NCI-H1417 treated with DMSO at 0.1 percent for 48 hours (cell line): ENCODE measurements around the gene OBSCN.

Source experiments
- DNase-seq: peaks from one replicate; lab custom pipeline; 2025; lab: John Stamatoyannopoulos, UW

Gene OBSCN

DNA sequence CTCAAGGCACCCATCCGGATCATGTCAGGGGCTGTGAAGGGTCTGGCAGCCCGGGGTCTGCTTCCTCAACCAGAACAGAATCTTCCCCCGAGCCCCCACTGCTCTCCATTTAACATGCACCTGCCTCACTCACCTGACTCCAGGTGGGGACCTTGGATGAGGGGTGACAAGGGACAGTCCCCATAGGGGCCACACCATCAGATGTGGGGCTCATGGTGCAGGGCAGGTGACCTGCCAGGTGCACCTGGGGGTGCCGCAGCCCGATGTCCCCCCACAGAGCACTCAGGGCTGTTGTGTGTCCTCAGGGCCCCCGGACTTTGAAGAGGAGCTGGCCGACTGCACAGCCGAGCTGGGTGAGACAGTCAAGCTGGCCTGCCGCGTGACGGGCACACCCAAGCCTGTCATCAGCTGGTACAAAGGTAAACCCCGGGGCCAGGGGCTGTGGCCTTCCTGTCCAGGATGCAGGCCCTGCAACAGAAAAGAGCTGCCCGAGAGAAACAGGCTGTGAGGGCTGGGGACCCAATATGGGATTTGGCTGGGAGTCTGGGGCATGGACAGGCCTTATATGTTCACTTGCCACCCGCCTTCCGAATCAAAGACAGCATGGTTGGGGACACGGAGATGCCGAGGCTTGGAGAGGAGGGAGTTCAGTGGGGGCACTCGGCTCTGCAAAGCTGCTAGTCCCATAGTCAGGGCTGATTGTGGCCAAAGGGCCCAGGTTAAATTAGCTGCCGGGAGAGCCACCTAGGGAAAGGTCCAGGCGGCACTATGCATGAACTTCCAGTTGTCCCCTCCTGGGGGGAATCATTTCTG lies 134.2 kb downstream of the OBSCN start:
- DNase-seq, result no peak

DNA sequence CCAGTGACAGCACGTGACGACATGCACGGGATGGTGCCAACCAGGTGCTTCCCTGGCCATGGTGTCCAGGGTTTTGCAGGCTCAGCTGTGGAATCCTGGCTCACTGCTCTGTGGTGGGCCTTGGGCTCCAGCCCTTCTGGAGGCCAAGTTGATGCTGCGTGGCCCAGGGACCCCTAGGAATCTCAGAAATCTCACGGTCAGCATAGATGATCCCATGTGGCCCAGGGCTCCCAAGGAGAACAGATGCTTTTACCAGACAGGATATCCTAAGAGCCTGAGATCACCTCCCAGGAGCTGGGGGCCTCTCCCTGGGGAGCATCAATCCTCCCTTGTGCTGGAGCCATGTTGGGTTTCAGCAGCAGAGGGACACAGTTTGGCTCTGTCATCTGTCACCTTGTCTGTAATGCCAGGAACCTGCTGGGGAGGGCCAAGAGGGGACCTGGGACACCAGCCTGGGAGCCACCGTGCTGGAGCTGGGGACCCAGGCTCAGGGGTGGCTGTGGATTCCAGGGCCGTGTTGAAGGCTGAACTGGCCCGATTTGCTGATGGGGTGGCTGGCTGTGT lies 134.9 kb downstream of the OBSCN start:
- no peak for DNase-seq

DNA sequence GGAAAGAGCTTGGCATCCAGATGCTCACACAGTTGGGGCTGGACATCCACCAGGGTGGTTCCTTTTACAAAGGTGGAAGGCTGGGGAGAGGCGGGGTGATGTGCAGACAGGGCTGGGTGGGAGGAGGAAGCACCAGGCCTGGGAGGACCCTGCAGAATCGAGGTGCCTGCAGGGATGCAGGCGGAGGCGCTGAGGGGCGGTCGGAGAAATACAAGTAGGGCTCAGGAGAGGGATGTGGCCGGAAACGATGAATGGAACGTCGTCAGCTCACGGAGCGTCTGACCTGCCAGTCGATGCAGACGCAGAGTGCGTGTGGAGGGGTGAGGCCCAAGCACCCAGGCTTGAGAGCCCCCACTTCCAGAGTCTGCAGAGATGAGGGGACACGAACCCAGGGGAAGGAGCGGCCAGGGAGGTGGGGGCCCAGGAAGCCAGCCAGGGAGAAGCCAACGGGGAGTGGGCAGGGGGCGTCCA lies 135.4 kb downstream of the OBSCN start:
- DNase-seq, result no peak

DNA sequence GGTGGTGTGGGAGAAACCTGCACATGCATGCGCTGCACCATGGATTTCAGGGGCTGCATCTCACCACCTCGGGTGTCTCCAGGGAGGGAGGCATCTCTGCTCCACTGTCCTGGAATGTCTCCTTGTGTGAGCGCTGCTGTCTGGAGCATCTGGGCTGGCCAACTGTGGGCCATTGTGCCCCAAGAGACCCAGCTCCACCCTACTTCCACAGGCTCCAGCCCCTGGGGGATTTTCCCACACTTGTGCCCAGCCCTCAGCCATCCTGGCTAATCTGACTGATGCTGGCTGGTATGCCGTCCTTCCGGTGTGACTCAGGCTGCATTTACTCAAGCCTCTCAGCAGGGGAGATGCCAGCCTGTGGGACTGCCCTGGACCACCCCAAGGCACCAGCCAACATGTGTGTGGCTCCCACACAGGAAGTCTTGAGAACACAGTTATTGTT lies 136.8 kb downstream of the OBSCN start:
- no peak for DNase-seq

DNA sequence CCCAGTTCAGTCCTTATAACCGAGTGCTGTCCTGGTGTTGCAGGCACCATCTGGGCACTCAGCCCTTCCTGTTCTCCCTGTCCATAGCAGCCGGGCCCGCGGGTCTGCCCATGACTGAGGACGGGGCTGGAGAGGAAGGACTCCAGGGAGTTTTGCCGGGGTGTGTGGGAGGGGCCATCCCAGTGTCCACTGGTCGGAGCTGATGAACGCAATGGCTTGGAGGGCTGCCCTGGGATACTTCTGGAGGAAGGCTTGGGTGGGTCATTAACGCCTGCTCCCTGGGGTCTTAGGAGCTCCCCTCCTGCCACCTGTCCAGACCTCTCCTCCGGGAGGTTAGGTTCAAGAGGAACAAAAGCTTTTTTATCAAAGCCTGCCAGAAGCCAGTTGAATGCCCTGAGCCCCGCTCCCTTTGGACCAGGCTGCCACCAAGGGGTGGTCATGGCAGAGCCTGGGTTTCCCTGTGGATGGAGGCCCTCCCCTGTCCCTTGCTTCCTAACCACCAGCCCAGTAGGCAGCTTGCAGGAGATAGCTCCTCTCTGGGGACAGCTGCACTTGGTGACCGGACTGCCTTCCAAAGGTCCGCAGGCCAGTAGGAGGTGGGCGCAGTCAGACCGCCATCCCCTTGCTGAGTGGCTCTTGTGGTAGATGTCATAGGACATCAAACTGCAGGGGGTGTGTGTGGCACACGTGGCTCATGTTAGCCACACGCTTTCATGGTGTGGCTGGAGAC lies 137.5 kb downstream of the OBSCN start:
- DNase-seq, result no peak

DNA sequence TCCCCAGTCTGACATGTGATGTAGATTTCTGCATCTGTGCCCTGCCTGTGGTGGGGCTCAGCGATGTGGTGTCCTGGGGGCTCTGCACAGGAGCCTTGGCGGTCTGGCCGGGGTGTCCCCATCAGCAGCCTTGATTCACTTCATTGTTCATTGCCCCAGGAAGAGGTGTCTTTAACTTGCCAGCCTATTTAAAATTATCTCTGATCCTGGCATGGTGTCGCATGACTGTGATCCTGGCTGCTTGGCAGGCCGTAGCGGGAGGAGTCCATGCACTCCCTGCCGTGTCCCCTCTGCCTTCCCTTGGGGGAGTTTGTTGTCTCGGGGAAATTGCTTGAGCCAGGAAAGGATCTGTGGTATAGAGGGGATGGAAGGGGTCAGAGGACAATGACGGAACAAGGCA lies 138.9 kb downstream of the OBSCN start:
- DNase-seq, result no peak

DNA sequence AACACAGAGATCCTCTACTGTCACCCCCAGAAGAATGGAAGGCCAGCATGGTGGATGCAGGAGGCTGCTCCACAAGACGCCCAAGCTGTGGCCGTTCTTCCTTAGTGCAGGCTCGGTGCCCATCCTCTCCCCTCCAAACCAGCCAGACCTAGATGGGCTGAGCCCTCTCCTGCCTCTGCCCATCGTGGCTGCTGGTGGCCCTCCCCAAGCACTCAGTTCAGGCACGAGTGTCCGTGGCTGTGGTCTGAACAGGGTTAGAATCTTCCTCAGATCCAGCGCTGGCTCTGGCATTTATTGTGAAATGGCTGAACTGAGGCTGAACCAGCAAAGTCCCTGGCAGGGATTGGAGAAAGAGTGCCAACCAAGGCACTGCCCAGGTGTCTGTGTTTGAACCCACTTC lies 139.3 kb downstream of the OBSCN start:
- DNase-seq, result no peak

DNA sequence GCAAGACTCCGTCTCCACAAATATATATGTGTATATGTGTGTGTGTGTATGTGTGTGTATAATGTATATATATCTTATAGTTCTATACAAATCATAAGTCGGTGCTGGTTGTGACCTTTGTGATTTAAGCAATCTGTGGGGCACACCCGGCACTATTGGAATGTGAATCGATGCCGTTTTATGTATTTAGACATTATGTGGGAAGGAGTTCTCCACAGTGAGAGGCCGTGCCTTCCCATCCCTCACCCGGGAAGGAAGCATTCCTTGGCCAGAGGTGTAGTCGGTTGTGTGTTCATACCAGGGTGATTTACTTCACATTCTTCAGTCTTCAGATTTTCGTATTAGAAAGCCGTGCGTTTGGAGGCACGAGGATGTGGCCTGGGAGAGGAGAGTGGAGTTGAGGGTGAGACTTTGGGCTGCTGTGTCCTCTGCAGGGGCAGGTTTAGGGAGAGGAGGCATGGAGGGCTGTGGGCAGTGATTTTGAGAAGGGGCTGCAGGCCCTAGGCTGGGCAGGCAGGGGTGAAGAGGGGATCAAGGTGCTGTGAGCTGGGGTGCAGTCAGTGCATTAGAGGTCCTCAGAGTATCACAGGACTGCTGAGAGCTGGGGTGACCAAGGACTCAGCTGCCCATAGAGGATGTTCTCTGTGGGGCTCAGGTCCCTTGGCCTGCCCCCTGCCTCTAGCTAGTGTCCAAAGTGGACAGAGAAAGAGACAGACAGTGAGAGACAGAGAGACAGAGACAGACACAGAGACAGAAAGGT lies 141.0 kb downstream of the OBSCN start:
- no peak for DNase-seq

DNA sequence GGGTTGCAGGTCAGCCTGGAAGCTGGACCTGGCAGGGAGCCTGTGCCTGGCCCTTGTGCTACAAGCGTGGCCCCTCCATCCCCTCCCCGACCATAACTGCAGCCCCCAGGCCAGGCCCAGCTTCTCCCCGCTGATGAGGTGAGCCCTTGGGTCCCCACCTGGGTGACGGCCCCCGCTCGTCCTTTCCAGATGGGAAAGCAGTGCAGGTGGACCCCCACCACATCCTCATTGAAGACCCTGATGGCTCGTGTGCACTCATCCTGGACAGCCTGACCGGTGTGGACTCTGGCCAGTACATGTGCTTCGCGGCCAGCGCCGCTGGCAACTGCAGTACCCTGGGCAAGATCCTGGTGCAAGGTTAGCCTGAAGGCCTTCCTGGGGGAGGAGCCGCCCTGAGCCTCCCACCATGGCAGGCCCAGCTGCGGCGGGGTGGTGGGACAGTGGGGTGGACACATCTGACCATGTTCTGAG lies 141.9 kb downstream of the OBSCN start:
- no peak for DNase-seq

DNA sequence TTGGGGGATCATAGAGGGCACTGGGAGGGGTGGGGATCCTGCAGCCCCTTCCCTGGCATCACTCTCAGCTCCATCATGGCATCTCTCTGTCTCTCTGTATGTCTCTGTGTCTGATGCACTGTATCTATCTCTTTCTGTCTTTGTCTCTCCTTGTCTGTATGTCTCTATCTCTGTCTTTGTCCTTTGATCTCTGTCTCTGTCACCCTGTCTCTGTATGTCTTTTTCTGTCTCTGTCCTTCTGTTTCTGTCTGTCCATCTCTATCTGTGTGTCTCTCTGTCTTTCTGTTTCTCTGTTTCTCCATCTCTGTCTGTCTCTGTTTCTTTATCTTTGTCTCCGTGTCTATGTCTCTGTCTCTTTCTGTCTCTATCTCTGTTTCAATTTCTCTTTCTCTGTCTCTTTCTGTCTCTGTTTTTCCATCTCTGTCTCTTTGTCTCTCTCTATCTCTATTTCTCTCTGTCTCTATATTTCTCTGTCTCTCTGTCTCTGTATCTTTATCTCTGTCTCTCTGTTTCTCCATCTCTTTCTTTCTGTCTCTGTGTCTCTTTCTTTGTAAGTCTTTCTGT lies 142.4 kb downstream of the OBSCN start:
- no peak for DNase-seq

DNA sequence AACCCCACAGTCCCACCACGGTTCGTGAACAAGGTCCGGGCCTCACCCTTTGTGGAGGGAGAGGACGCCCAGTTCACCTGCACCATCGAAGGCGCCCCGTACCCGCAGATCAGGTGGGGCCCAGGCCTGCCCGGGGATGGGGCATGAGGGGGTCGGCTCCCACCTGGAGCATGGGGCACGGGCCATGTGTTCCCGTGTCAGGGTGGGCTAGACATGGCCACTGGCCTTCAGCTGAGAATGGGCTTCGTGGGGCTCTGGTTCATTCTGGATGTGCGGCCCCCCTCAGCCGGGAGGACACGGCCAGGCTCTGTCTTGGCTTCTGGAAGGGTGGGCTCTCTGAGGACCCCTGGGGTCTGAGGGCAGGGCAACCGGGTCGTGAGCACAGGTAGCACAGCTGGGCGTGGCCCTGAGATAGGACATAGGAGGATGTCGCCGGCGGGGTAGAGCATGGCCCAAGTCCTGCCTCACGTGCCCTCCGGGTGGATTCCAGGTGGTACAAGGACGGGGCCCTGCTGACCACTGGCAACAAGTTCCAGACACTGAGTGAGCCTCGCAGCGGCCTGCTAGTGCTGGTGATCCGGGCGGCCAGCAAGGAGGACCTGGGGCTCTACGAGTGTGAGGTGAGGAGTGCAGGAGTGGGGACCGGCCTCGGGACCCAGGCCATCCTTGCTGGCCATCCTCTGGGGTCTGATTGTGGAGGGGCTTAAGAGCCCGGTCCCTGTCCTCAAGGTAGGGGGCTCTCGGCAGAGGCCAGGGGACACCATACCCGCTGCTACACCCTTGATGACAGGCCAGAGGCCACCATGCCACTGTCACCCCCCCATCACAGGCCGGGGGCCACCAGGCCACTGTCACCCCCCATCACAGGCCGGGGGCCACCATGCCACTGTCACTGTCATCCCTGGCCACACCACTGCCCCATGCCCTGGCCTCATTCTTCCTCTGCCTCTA lies 143.3 kb downstream of the OBSCN start:
- no peak for DNase-seq

DNA sequence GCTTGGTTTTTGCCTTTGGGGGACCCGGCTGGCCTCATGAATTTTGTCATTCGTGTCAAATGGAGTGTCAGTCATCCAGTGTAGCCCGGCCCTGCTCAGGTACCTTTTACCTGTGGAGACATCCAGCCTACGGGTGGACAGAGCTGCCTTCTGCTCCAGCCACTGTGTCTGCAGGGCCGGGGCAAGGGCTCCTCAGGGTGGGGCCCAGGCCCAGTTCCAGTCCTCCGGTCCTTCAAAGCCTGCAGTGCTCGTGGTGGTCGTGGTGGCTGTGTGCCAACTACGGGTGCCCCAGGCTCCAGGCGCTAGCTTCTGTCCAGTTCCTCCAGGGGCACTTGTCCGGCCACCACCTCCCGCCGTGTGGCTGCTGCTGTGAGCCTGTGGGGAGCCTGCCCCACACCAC lies 144.0 kb downstream of the OBSCN start:
- DNase-seq, result no peak

DNA sequence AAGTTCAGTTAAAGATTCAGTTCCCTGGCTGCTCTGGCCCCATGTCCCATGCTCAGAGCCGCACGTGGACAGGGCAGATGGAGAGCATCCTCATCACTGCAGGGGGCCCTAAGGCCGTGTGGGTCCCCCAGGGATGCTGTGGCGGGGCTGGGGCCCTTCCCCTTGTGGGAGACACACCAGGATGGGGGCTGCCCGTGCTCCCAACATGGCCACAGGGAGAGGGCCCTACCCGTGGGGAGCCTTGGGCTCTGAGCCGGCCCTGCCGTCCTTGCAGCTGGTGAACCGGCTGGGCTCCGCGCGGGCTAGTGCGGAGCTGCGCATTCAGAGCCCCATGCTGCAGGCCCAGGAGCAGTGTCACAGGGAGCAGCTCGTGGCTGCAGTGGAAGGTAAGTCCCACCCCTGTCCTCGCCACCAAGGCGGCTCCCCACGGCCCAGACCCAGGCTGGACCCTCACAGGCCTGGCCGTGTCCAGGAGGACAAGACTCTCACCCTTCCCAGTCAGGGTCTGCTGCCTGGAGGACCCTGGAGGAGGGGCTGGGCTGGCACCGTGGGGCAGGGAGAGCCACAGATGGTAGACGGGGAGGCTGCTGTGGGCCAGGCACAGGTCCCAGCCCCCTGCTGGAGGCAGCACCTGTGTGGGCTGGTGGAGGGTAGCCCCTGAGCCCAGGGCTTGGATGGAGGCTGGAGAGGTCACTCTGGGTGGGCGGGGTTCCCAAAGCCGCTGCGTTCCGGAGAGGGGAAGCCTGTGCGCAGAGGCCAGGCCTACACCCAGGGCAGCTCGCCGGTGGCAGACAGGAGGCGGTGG lies 145.0 kb downstream of the OBSCN start:
- no peak for DNase-seq

DNA sequence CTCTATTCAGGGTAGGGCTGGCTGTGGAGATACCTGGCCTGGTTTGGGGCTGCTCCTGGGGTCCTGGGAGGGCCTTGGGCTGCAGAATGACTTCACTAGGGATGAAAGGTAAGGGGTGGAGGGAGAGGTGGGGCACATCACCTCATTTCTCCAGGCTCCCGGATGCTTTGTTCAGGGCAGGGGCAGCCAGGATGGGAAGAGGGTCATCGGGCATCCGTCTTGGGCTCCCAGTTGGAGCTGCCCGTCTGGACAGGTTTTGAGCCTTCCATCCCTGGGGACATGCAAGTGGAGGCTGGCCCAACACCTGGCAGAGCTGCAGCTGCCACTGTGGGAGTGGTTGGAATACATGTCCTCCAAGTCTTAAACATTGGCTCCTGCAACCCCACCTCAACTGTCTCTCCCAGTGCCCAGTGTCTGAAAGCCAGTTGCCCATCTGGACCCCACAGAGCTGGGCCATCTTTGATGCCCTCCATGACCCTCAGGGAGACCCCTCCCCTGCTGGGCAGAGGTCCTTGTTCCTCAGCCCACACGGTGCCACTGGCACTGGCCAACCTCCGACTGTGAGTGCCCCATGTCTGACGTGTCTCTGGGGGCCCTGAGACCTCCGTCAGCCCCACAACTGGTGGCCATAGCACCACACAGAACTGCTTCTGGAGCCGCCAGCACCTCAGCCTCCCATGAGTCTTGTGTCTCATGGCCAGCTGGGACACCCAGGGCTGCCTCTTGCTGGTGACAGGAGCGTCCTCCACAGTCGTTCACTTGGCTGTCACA lies 145.9 kb downstream of the OBSCN start:
- no peak for DNase-seq

DNA sequence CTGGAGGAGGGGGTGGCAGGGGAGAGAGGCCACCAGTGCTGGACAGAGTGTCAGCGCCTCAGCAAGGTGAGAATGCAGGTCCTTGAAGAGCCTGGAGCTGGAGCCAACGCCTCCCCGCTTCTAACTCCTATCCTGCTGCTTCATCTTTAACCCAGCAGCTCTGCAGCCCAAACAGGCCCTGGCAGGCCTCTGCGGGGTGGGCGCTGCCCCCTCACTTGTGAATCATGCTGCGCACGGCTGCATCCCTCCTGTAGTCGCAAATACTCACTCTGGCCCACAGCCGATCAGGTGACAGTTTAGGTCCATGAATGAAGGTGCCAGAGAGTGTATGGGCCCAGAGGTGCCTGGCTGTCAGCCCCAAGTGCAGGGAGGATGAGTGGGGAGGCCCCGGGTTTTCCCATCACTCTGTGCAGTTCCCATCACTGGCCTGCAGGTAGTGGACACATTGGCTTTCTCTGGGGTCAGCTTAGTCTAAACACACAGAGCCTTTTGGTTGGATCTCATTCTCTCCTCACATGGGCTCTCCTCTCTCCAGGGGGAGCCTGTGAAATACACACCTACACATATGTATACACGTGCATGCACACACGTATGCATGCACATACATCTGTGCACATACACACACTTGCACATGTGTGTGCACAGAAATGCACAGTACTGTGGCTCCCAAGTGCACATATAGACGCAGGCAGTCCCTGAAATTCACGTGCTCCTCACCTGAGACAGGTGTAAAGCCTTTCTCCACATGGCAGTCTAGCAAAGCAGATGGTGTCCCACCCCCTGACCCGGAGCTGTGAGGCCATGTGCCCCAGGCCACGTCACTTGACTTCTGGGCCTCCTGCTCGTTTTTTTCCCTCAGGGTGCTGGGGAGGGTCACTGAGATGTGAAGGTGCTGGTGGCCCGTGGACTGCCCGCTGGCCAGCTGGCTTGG lies 146.8 kb downstream of the OBSCN start:
- no peak for DNase-seq

DNA sequence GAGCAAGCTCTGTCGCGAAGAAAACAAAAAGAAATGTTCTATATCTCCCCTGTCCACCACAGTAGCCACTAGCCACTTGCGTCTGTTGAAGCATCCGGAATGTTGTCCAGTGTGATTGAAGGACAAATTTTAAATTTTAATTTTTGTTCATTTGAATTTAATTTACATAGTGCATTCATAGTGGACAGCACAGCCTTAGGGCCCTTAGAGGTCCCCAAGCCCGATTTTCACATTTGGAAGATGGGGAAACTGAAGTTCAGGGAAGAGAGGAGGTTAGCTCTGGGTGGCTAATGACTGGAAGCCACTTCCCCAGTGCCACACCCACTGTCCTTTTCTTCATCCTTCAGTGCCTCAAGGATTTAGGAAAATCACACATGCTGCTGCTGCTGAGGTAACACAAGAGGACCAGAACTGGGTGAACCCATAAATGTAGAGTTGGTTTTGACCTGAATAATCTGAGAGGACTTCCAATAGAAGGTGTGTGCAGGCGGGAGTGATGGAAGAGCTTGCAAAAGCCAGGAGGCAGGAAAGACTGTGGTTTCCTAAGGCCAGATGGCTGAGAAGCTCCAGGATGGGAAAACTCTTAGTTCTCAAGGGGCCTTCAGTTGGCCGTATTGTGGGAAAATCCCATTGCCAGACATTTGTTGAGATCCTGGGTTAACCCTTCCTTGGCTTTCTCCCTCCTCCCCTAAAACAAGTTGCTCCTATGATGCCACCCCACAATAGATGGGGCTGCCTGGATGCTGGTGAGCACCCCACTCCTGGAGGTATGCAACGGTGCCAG lies 149.2 kb downstream of the OBSCN start:
- DNase-seq, result no peak
